ENCODE measurements around the gene CYB561A3. TPM values are rescaled to one million over a fixed set of nuclear protein-coding genes. Genes with fewer than 3 reads are reported as not detected.

CYB561A3 gene
- total RNA-seq, 1 donor from 2014 or later = 9.9 TPM

GRCh38 chr11:61337706-61338470 is 23.8 kb downstream of the CYB561A3 start:
- no peak overlapping the region for H3K4me3 ChIP-seq (ENCODE audit: low read length in 3 of 3)
- H3K27ac ChIP-seq (ENCODE audit: low read depth, low read length) = no peak overlapping the region
- peaks cover 13 to 22% (median 17%) of the 10 kb centered on the region in 3 donors for H3K36me3 ChIP-seq (ENCODE audit: control insufficient read depth in 3 of 3, insufficient read depth in 3 of 3, low read length in 3 of 3)
- H3K27me3 ChIP-seq (ENCODE audit: control insufficient read depth in 3 of 3, insufficient read depth in 3 of 3, low read length in 3 of 3) = no peaks in the 10 kb centered on the region
- H3K9me3 ChIP-seq (ENCODE audit: control insufficient read depth in 3 of 3, low read length in 3 of 3) = no peaks in the 10 kb centered on the region
- peaks cover 25 to 38% (median 26%) of the 10 kb centered on the region in 3 donors for H3K4me1 ChIP-seq (ENCODE audit: control insufficient read depth in 3 of 3, insufficient read depth in 3 of 3, low read length in 3 of 3)
- no peak overlapping the region for H3K9ac ChIP-seq (ENCODE audit: low read depth in 1 of 3, low read length in 3 of 3)

- Histone ChIP-seq H3K4me3 (ENCODE audit: low read length in 3 of 3) (no peak overlapping the region), H3K9me3 (ENCODE audit: control insufficient read depth in 3 of 3, low read length in 3 of 3) (no peaks in the 10 kb centered on the region), H3K27me3 (ENCODE audit: control insufficient read depth in 3 of 3, insufficient read depth in 3 of 3, low read length in 3 of 3) (no peaks in the 10 kb centered on the region), H3K36me3 (ENCODE audit: control insufficient read depth in 3 of 3, insufficient read depth in 3 of 3, low read length in 3 of 3) (peaks cover 5 to 9% (median 8%) of the 10 kb centered on the region in 3 donors), H3K27ac (ENCODE audit: low read depth, low read length) (no peak overlapping the region), H3K9ac (ENCODE audit: low read depth in 1 of 3, low read length in 3 of 3) (peak overlapping the region in 2 of 3 donors; percentile 3 to 71), H3K4me1 (ENCODE audit: control insufficient read depth in 3 of 3, insufficient read depth in 3 of 3, low read length in 3 of 3) (peaks cover 35 to 50% (median 36%) of the 10 kb centered on the region in 3 donors)
Observed at GRCh38 chr11:61336171-61336935, 25.3 kb downstream of the CYB561A3 start.

DNA sequence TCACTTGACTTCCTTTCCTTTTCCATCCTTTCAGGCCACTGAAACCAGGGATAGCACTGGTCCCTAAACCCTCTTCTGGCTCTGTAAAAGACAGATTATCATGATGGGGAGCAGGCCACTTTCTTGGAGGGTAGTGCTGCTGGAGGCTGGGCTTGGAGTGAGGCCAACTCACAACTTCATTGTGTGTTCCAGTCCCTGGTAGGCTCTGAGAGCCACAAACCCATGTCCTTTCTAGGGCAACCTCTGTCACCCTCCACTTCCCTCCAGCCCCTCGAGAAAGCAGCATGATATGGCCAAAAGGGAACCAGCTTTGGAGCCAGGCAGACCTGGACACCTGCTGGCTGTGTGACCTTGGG is 26.3 kb downstream of the CYB561A3 start:
- peak overlapping the region in 1 of 3 donors; percentile 50 for H3K9ac ChIP-seq (ENCODE audit: low read depth in 1 of 3, low read length in 3 of 3)
- H3K9me3 ChIP-seq (ENCODE audit: control insufficient read depth in 3 of 3, low read length in 3 of 3) = no peaks in the 10 kb centered on the region
- H3K4me3 ChIP-seq (ENCODE audit: low read length in 3 of 3) = no peak overlapping the region
- H3K27me3 ChIP-seq (ENCODE audit: control insufficient read depth in 3 of 3, insufficient read depth in 3 of 3, low read length in 3 of 3) = no peaks in the 10 kb centered on the region
- peaks cover 39 to 57% (median 40%) of the 10 kb centered on the region in 3 donors for H3K4me1 ChIP-seq (ENCODE audit: control insufficient read depth in 3 of 3, insufficient read depth in 3 of 3, low read length in 3 of 3)
- peaks cover 3 to 9% (median 5%) of the 10 kb centered on the region in 3 donors for H3K36me3 ChIP-seq (ENCODE audit: control insufficient read depth in 3 of 3, insufficient read depth in 3 of 3, low read length in 3 of 3)
- no peak overlapping the region for H3K27ac ChIP-seq (ENCODE audit: low read depth, low read length)

DNA sequence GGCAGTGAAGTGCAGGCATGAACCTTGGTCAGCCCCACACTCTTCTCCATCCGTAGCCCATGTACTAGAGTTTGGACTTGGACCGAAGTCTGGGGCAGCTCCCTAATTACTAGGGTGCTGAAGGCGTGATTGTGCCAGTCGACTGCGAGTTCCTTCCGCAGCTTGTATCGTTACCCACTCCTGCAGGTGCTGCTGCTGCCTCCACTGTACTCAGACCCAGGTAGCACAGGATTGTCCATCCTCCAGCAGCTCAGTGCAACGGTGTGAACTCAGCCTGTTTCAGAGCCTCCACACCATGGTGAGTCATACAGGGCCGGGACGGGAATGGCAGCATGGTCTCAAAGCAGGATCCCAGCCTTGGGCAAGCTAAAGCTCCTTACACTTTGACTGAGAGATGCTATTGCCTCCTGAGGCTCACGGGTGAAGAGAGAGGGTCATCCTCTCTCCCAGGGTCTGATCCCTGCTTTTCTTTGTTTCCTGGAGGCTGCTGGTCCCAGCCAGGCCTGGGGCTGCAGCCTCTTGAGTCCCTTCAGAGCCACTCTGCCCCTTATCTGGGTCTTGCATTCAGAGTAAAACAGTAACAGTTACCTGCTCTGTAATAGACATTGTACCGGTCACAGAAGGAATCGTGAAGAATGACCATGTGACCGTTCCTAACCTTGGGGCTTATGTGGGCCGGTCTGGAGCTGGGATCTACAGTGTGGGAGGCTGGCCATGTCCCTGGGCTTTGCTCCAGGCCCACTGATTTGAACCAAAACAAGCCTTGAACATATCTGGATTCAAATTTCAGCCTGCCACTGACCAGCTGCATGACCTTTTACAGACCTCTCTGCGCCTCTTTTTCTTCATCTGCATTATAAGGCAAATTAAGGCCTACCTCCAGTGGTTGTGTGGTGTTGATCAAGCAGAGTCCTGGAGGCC is 27.0 kb downstream of the CYB561A3 start:
- Histone ChIP-seq H3K4me3 (ENCODE audit: low read length in 3 of 3) (no peak overlapping the region), H3K9me3 (ENCODE audit: control insufficient read depth in 3 of 3, low read length in 3 of 3) (no peaks in the 10 kb centered on the region), H3K27ac (ENCODE audit: low read depth, low read length) (no peak overlapping the region), H3K36me3 (ENCODE audit: control insufficient read depth in 3 of 3, insufficient read depth in 3 of 3, low read length in 3 of 3) (peaks cover 3 to 11% (median 5%) of the 10 kb centered on the region in 3 donors), H3K27me3 (ENCODE audit: control insufficient read depth in 3 of 3, insufficient read depth in 3 of 3, low read length in 3 of 3) (no peaks in the 10 kb centered on the region), H3K9ac (ENCODE audit: low read depth in 1 of 3, low read length in 3 of 3) (peak overlapping the region in 1 of 3 donors; percentile 50), H3K4me1 (ENCODE audit: control insufficient read depth in 3 of 3, insufficient read depth in 3 of 3, low read length in 3 of 3) (peaks cover 39 to 57% (median 46%) of the 10 kb centered on the region in 3 donors)

- H3K9ac ChIP-seq (ENCODE audit: low read depth in 1 of 3, low read length in 3 of 3) = peak overlapping the region; percentile 96 to 99 (median 99)
- peak overlapping the region; percentile 95 for H3K27ac ChIP-seq (ENCODE audit: low read depth, low read length)
- peaks cover 5 to 11% (median 10%) of the 10 kb centered on the region in 3 donors for H3K36me3 ChIP-seq (ENCODE audit: control insufficient read depth in 3 of 3, insufficient read depth in 3 of 3, low read length in 3 of 3)
- peak overlapping the region; percentile 95 to 100 (median 97) for H3K4me3 ChIP-seq (ENCODE audit: low read length in 3 of 3)
- peaks cover 39 to 57% (median 46%) of the 10 kb centered on the region in 3 donors for H3K4me1 ChIP-seq (ENCODE audit: control insufficient read depth in 3 of 3, insufficient read depth in 3 of 3, low read length in 3 of 3)
- H3K27me3 ChIP-seq (ENCODE audit: control insufficient read depth in 3 of 3, insufficient read depth in 3 of 3, low read length in 3 of 3) = no peaks in the 10 kb centered on the region
- no peaks in the 10 kb centered on the region for H3K9me3 ChIP-seq (ENCODE audit: control insufficient read depth in 3 of 3, low read length in 3 of 3)
Observed at GRCh38 chr11:61333550-61334433, 27.9 kb downstream of the CYB561A3 start.

GRCh38 chr11:61332797-61333549 is 28.7 kb downstream of the CYB561A3 start, which contains the start of the genes DDB1 and TKFC:
Gene DDB1, minus strand, starts transcription at chr11:61333105. Its CDS starts 137 bp downstream, at chr11:61332968.
Gene TKFC, plus strand, starts transcription at chr11:61333228. Its CDS starts 1,501 bp downstream, at chr11:61334729.
- Histone ChIP-seq H3K4me1 (ENCODE audit: control insufficient read depth in 3 of 3, insufficient read depth in 3 of 3, low read length in 3 of 3) (peaks cover 43 to 61% (median 50%) of the 10 kb centered on the region in 3 donors), H3K27me3 (ENCODE audit: control insufficient read depth in 3 of 3, insufficient read depth in 3 of 3, low read length in 3 of 3) (no peaks in the 10 kb centered on the region), H3K4me3 (ENCODE audit: low read length in 3 of 3) (peak within 1 kb of the TSS; percentile 95 to 100 (median 97)), H3K9me3 (ENCODE audit: control insufficient read depth in 3 of 3, low read length in 3 of 3) (no peaks in the 10 kb centered on the region), H3K27ac (ENCODE audit: low read depth, low read length) (peak within 1 kb of the TSS; percentile 95), H3K9ac (ENCODE audit: low read depth in 1 of 3, low read length in 3 of 3) (peak within 1 kb of the TSS; percentile 96 to 99 (median 99)), H3K36me3 (ENCODE audit: control insufficient read depth in 3 of 3, insufficient read depth in 3 of 3, low read length in 3 of 3) (peaks cover 3 to 12% (median 8%) of the 10 kb centered on the region in 3 donors)

DNA sequence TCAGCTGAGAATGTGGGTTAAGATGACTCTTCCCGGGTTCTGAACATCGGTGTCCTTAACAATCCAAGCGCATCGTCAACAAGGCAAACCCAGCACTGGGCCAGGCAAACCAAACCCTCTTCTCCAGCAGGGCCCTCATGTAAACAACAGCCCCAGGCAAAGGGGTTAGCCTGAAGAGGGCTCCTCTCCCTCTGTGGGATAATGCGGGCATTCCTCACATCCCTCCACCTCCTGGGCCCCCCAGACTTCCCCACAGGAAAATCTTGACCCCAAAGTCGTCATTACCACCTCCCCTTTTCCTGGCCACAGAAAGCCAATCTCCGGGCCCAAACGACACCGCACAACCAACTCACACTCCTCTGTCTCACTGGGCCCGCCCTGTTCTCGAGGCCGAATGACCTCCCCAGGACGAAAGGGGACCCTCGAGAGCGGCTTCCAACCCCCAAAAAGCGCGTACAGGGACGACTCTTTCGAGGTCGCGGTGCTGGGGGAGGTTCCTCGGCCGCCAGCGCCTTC is 29.3 kb downstream of the CYB561A3 start:
- H3K36me3 ChIP-seq (ENCODE audit: control insufficient read depth in 3 of 3, insufficient read depth in 3 of 3, low read length in 3 of 3) = peaks cover 3 to 16% (median 12%) of the 10 kb centered on the region in 3 donors
- no peaks in the 10 kb centered on the region for H3K27me3 ChIP-seq (ENCODE audit: control insufficient read depth in 3 of 3, insufficient read depth in 3 of 3, low read length in 3 of 3)
- H3K9ac ChIP-seq (ENCODE audit: low read depth in 1 of 3, low read length in 3 of 3) = peak overlapping the region; percentile 96 to 99 (median 99)
- peak overlapping the region; percentile 95 to 100 (median 97) for H3K4me3 ChIP-seq (ENCODE audit: low read length in 3 of 3)
- H3K27ac ChIP-seq (ENCODE audit: low read depth, low read length) = peak overlapping the region; percentile 95
- no peaks in the 10 kb centered on the region for H3K9me3 ChIP-seq (ENCODE audit: control insufficient read depth in 3 of 3, low read length in 3 of 3)
- peaks cover 43 to 65% (median 53%) of the 10 kb centered on the region in 3 donors for H3K4me1 ChIP-seq (ENCODE audit: control insufficient read depth in 3 of 3, insufficient read depth in 3 of 3, low read length in 3 of 3)

DNA sequence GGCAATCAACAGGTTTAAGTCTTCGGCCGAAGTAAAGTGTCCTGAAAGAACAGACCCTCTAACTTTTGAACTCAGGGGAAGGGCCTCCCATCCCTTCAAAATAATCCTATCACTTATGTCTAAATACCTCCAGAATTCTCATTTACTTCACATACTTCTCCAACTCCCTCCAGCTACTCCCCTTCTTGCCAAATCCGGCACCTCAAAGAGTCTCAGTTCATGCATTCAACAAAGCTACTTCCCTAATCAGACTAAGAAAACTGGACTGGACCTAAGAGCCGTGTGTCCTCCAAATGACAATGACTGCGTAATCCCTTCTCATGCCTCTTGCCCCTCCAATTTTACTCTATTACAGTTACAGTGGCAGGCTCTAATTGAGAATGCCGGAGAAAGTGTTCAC is 30.0 kb downstream of the CYB561A3 start:
- Histone ChIP-seq H3K9ac (ENCODE audit: low read depth in 1 of 3, low read length in 3 of 3) (peak overlapping the region; percentile 96 to 99 (median 99)), H3K36me3 (ENCODE audit: control insufficient read depth in 3 of 3, insufficient read depth in 3 of 3, low read length in 3 of 3) (peaks cover 3 to 17% (median 14%) of the 10 kb centered on the region in 3 donors), H3K27me3 (ENCODE audit: control insufficient read depth in 3 of 3, insufficient read depth in 3 of 3, low read length in 3 of 3) (no peaks in the 10 kb centered on the region), H3K4me3 (ENCODE audit: low read length in 3 of 3) (peak overlapping the region; percentile 95 to 100 (median 97)), H3K27ac (ENCODE audit: low read depth, low read length) (no peak overlapping the region), H3K9me3 (ENCODE audit: control insufficient read depth in 3 of 3, low read length in 3 of 3) (no peaks in the 10 kb centered on the region), H3K4me1 (ENCODE audit: control insufficient read depth in 3 of 3, insufficient read depth in 3 of 3, low read length in 3 of 3) (peaks cover 50 to 70% (median 58%) of the 10 kb centered on the region in 3 donors)

Measured in skeletal muscle tissue (tissue), 4 donors.